OCI-LY7 (cell line): ENCODE results near the gene DAB1.

ENCODE experiments used
- EZH2phosphoT487 ChIP-seq: fragments of 200-600 bp; sonication (generic); IDR thresholded peaks from 2 replicates; pipeline ENCODE4 v1.6.1; 2018; ENCODE audit warnings: low read depth, borderline replicate concordance, mild to moderate bottlenecking, mixed run types, antibody characterized with exemption, low read length, moderate library complexity, mixed read lengths
- TF ChIP-seq, protein P1 (sequence below): fragments of 200-600 bp; sonication (generic); conservative IDR thresholded peaks from 2 replicates; pipeline ENCODE4 v1.5.1; 2014; ENCODE audit warnings: mild to moderate bottlenecking, antibody characterized with exemption, low read length, moderate library complexity, mixed read lengths

DNA sequence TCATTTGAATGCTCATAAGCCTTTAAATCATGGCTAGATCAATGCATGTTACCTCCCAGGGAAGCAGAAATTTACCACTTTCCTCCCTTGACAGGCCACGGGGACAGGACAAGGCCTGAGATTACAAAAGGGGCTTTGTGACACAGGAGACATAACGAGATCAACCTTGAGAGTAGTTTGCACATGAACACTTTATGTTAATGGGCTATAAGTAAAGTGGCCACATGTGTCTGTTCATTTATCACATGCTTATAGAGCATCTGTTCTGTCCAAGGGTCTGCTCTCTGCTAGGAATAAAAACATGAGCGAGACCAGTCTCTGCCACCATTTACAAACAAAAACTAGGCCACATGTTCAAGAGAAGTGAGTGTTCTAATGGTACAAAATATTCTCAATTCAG lies 314.0 kb downstream of the DAB1 start:
- TF ChIP-seq, protein P1, sequence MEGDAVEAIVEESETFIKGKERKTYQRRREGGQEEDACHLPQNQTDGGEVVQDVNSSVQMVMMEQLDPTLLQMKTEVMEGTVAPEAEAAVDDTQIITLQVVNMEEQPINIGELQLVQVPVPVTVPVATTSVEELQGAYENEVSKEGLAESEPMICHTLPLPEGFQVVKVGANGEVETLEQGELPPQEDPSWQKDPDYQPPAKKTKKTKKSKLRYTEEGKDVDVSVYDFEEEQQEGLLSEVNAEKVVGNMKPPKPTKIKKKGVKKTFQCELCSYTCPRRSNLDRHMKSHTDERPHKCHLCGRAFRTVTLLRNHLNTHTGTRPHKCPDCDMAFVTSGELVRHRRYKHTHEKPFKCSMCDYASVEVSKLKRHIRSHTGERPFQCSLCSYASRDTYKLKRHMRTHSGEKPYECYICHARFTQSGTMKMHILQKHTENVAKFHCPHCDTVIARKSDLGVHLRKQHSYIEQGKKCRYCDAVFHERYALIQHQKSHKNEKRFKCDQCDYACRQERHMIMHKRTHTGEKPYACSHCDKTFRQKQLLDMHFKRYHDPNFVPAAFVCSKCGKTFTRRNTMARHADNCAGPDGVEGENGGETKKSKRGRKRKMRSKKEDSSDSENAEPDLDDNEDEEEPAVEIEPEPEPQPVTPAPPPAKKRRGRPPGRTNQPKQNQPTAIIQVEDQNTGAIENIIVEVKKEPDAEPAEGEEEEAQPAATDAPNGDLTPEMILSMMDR = no peak
- TF ChIP-seq EZH2phosphoT487 = no peak
